Measurements from ENCODE around the gene LBX2. TPM values are rescaled to one million over a fixed set of nuclear protein-coding genes. Genes with fewer than 3 reads are reported as not detected.

Gene LBX2
- total RNA-seq (0.66 TPM), polyA plus RNA-seq (ENCODE audit: insufficient read depth in 1 of 8, insufficient read length in 8 of 8, low replicate concordance in 1 of 8) (1 to 10 TPM in 3 of 8 donors, under 1 TPM in 5; 0.33 to 3.0 (median 0.89) TPM)
- long read RNA-seq, donor 1 = 0 reads
- long read RNA-seq, donor 2 = 0 reads
- long read RNA-seq, donor 3 = 0 reads
- long read RNA-seq, donor 4, partial matches to known transcripts = 0 of 2 reads
- long read RNA-seq, donor 4, other reads (novel, unspliced or antisense) = 0 of 2 reads
- long read RNA-seq, donor 5, partial matches to known transcripts = 0 of 2 reads
- long read RNA-seq, donor 5, other reads (novel, unspliced or antisense) = 0 of 2 reads
- long read RNA-seq, donor 6, partial matches to known transcripts = 0 of 2 reads
- long read RNA-seq, donor 6, other reads (novel, unspliced or antisense) = 0 of 2 reads
- long read RNA-seq, donor 7 = 0 reads
- long read RNA-seq, donor 8, partial matches to known transcripts = 0 of 2 reads
- long read RNA-seq, donor 8, other reads (novel, unspliced or antisense) = 0 of 2 reads
- long read RNA-seq, donor 9 = 0 reads
- long read RNA-seq, donor 10 = 0 reads
- long read RNA-seq, donor 11, partial matches to known transcripts = 0 of 2 reads
- long read RNA-seq, donor 11, other reads (novel, unspliced or antisense) = 0 of 2 reads

- Histone ChIP-seq H3K36me3 (ENCODE audit: control insufficient read depth, insufficient read depth, low read length) (peaks cover 5% of the 10 kb centered on the region), H3K27ac (ENCODE audit: low read length) (no peak within 1 kb of the TSS), H3K27me3 (ENCODE audit: control insufficient read depth, insufficient read depth, low read length) (peaks cover 81% of the 10 kb centered on the region), H3K4me1 (ENCODE audit: control insufficient read depth, insufficient read depth, low read length) (peaks cover 58% of the 10 kb centered on the region), H3K4me3 (ENCODE audit: low read length) (peak within 1 kb of the TSS; percentile 42), H3K9me3 (replicated peaks; ENCODE audit: control insufficient read depth, low read depth, low read length) (no peaks in the 10 kb centered on the region)
- peak; percentile 58 for DNase-seq
- WGBS (ENCODE audit: insufficient coverage) = under 1% methylated on average over 64 of the region's 65 CpGs
Measured at GRCh38 chr2:74499267-74499939, at the start of gene LBX2. Gene LBX2, minus strand, starts transcription at chr2:74499603. Its CDS starts 66 bp downstream, at chr2:74499537.

- Histone ChIP-seq H3K4me3 (ENCODE audit: low read length) (peak overlapping the region; percentile 64), H3K27ac (ENCODE audit: low read length) (peak overlapping the region; percentile 40), H3K36me3 (ENCODE audit: control insufficient read depth, insufficient read depth, low read length) (peaks cover 2% of the 10 kb centered on the region), H3K9me3 (replicated peaks; ENCODE audit: control insufficient read depth, low read depth, low read length) (no peaks in the 10 kb centered on the region), H3K4me1 (ENCODE audit: control insufficient read depth, insufficient read depth, low read length) (peaks cover 31% of the 10 kb centered on the region), H3K27me3 (ENCODE audit: control insufficient read depth, insufficient read depth, low read length) (peaks cover 9% of the 10 kb centered on the region)
- peak; percentile 75 for DNase-seq
- 4% methylated on average over 25 of the region's 26 CpGs for WGBS (ENCODE audit: insufficient coverage)
Measured at GRCh38 chr2:74548285-74548899, 49.0 kb upstream of the LBX2 start.

GRCh38 chr2:74546004-74546403 is 46.6 kb upstream of the LBX2 start:
- no peaks in the 10 kb centered on the region for H3K36me3 ChIP-seq (ENCODE audit: control insufficient read depth, insufficient read depth, low read length)
- peaks cover 20% of the 10 kb centered on the region for H3K4me1 ChIP-seq (ENCODE audit: control insufficient read depth, insufficient read depth, low read length)
- no peaks in the 10 kb centered on the region for H3K9me3 ChIP-seq (replicated peaks; ENCODE audit: control insufficient read depth, low read depth, low read length)
- peaks cover 9% of the 10 kb centered on the region for H3K27me3 ChIP-seq (ENCODE audit: control insufficient read depth, insufficient read depth, low read length)
- DNase-seq = no peak
- no peak overlapping the region for H3K27ac ChIP-seq (ENCODE audit: low read length)
- no peak overlapping the region for H3K4me3 ChIP-seq (ENCODE audit: low read length)
- 85% methylated on average over 1 of the region's 3 CpGs for WGBS (ENCODE audit: insufficient coverage)

GRCh38 chr2:74544634-74545033 is 45.2 kb upstream of the LBX2 start:
- Histone ChIP-seq H3K4me3 (ENCODE audit: low read length) (no peak overlapping the region), H3K4me1 (ENCODE audit: control insufficient read depth, insufficient read depth, low read length) (peaks cover 14% of the 10 kb centered on the region), H3K9me3 (replicated peaks; ENCODE audit: control insufficient read depth, low read depth, low read length) (no peaks in the 10 kb centered on the region), H3K27ac (ENCODE audit: low read length) (no peak overlapping the region), H3K36me3 (ENCODE audit: control insufficient read depth, insufficient read depth, low read length) (no peaks in the 10 kb centered on the region), H3K27me3 (ENCODE audit: control insufficient read depth, insufficient read depth, low read length) (peaks cover 5% of the 10 kb centered on the region)
- WGBS (ENCODE audit: insufficient coverage) = 100% methylated on average over 2 of the region's 3 CpGs
- no peak for DNase-seq

GRCh38 chr2:74542978-74543377 is 43.6 kb upstream of the LBX2 start:
- Histone ChIP-seq H3K36me3 (ENCODE audit: control insufficient read depth, insufficient read depth, low read length) (no peaks in the 10 kb centered on the region), H3K4me1 (ENCODE audit: control insufficient read depth, insufficient read depth, low read length) (peaks cover 1% of the 10 kb centered on the region), H3K4me3 (ENCODE audit: low read length) (no peak overlapping the region), H3K9me3 (replicated peaks; ENCODE audit: control insufficient read depth, low read depth, low read length) (no peaks in the 10 kb centered on the region), H3K27ac (ENCODE audit: low read length) (no peak overlapping the region), H3K27me3 (ENCODE audit: control insufficient read depth, insufficient read depth, low read length) (no peaks in the 10 kb centered on the region)
- DNase-seq = peak; percentile 10
- 60% methylated on average over 1 of the region's 1 CpG for WGBS (ENCODE audit: insufficient coverage)

GRCh38 chr2:74540291-74540690 is 40.9 kb upstream of the LBX2 start:
- H3K36me3 ChIP-seq (ENCODE audit: control insufficient read depth, insufficient read depth, low read length) = no peaks in the 10 kb centered on the region
- no peaks in the 10 kb centered on the region for H3K27me3 ChIP-seq (ENCODE audit: control insufficient read depth, insufficient read depth, low read length)
- no peaks in the 10 kb centered on the region for H3K4me1 ChIP-seq (ENCODE audit: control insufficient read depth, insufficient read depth, low read length)
- 72% methylated on average over 5 of the region's 5 CpGs for WGBS (ENCODE audit: insufficient coverage)
- H3K27ac ChIP-seq (ENCODE audit: low read length) = no peak overlapping the region
- DNase-seq = peak; percentile 41
- H3K4me3 ChIP-seq (ENCODE audit: low read length) = no peak overlapping the region
- no peaks in the 10 kb centered on the region for H3K9me3 ChIP-seq (replicated peaks; ENCODE audit: control insufficient read depth, low read depth, low read length)

- WGBS (ENCODE audit: insufficient coverage) = 78% methylated on average over 6 of the region's 7 CpGs
- Histone ChIP-seq H3K9me3 (replicated peaks; ENCODE audit: control insufficient read depth, low read depth, low read length) (no peaks in the 10 kb centered on the region), H3K27ac (ENCODE audit: low read length) (no peak overlapping the region), H3K4me1 (ENCODE audit: control insufficient read depth, insufficient read depth, low read length) (no peaks in the 10 kb centered on the region), H3K27me3 (ENCODE audit: control insufficient read depth, insufficient read depth, low read length) (no peaks in the 10 kb centered on the region), H3K36me3 (ENCODE audit: control insufficient read depth, insufficient read depth, low read length) (no peaks in the 10 kb centered on the region), H3K4me3 (ENCODE audit: low read length) (no peak overlapping the region)
- DNase-seq = no peak
Measured at GRCh38 chr2:74538881-74539339, 39.5 kb upstream of the LBX2 start.

GRCh38 chr2:74537140-74537539 is 37.7 kb upstream of the LBX2 start:
- no peaks in the 10 kb centered on the region for H3K4me1 ChIP-seq (ENCODE audit: control insufficient read depth, insufficient read depth, low read length)
- 55% methylated on average over 4 of the region's 4 CpGs for WGBS (ENCODE audit: insufficient coverage)
- H3K9me3 ChIP-seq (replicated peaks; ENCODE audit: control insufficient read depth, low read depth, low read length) = no peaks in the 10 kb centered on the region
- H3K36me3 ChIP-seq (ENCODE audit: control insufficient read depth, insufficient read depth, low read length) = peaks cover 10% of the 10 kb centered on the region
- no peak overlapping the region for H3K4me3 ChIP-seq (ENCODE audit: low read length)
- DNase-seq = peak; percentile 12
- no peaks in the 10 kb centered on the region for H3K27me3 ChIP-seq (ENCODE audit: control insufficient read depth, insufficient read depth, low read length)
- no peak overlapping the region for H3K27ac ChIP-seq (ENCODE audit: low read length)

GRCh38 chr2:74536166-74536950 is 37.0 kb upstream of the LBX2 start:
- DNase-seq = no peak

More at GRCh38 chr2:74536166-74536950, 37.0 kb upstream of the LBX2 start:
- Histone ChIP-seq H3K36me3 (ENCODE audit: control insufficient read depth, insufficient read depth, low read length) (peaks cover 16% of the 10 kb centered on the region), H3K27ac (ENCODE audit: low read length) (no peak overlapping the region), H3K4me3 (ENCODE audit: low read length) (no peak overlapping the region), H3K9me3 (replicated peaks; ENCODE audit: control insufficient read depth, low read depth, low read length) (no peaks in the 10 kb centered on the region), H3K27me3 (ENCODE audit: control insufficient read depth, insufficient read depth, low read length) (no peaks in the 10 kb centered on the region), H3K4me1 (ENCODE audit: control insufficient read depth, insufficient read depth, low read length) (peaks cover 4% of the 10 kb centered on the region)
- 92% methylated on average over 17 of the region's 23 CpGs for WGBS (ENCODE audit: insufficient coverage)

Measured in muscle of leg (tissue), 16 donors.